22Rv1 (cell line): ENCODE results near the gene DNAH2.

Source experiments
- ZFX ChIP-seq: fragments of 450-650 bp; IDR thresholded peaks from 2 replicates; pipeline ENCODE4 v1.6.1; 2017; ENCODE audit warnings: antibody characterized with exemption, borderline replicate concordance
- TF ChIP-seq, protein P1 (sequence below): fragments of 450-650 bp; IDR thresholded peaks from 2 replicates; pipeline ENCODE4 v1.5.1; 2017; ENCODE audit warnings: mild to moderate bottlenecking

DNA sequence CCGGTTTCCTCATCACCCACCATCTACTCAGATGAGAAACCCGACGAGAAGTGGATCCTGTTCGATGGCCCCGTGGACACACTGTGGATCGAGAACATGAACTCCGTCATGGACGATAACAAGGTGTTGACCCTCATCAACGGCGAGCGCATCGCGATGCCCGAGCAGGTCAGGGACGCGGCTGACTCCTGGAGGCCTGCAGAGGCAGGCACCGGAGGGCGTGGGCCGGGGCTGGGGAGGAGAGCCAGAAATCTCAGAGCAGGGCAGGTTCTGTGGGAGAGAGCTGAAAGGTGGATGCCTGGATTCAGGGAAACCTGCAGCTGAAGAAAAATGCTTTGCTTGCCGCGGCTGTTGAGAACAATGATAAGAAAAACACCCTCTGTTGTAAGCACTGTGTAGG, 69.3 kb downstream of the DNAH2 start:
- TF ChIP-seq, protein P1, sequence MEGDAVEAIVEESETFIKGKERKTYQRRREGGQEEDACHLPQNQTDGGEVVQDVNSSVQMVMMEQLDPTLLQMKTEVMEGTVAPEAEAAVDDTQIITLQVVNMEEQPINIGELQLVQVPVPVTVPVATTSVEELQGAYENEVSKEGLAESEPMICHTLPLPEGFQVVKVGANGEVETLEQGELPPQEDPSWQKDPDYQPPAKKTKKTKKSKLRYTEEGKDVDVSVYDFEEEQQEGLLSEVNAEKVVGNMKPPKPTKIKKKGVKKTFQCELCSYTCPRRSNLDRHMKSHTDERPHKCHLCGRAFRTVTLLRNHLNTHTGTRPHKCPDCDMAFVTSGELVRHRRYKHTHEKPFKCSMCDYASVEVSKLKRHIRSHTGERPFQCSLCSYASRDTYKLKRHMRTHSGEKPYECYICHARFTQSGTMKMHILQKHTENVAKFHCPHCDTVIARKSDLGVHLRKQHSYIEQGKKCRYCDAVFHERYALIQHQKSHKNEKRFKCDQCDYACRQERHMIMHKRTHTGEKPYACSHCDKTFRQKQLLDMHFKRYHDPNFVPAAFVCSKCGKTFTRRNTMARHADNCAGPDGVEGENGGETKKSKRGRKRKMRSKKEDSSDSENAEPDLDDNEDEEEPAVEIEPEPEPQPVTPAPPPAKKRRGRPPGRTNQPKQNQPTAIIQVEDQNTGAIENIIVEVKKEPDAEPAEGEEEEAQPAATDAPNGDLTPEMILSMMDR: no peak
- TF ChIP-seq ZFX: no peak
